ENCODE data around the gene BICC1. TPM values are rescaled to one million over a fixed set of nuclear protein-coding genes. Genes with fewer than 3 reads are reported as not detected.

The BICC1 gene
- total and polyA plus RNA-seq, 2 of the 8 experiments (the other 6 are each of a cell fraction or from before 2014, with no cell fraction given) = 0.20 to 0.73 TPM

- TF ChIP-seq ZNF274 (IDR thresholded peaks at IDR 0.05; ENCODE audit: borderline replicate concordance, extremely low read depth, low read length) (no peak), SRF (IDR thresholded peaks at IDR 0.05; ENCODE audit: low read depth, low read length) (no peak), PHF8 (conservative IDR thresholded peaks at IDR 0.05; ENCODE audit: low read depth, low read length) (no peak), TBP (IDR thresholded peaks at IDR 0.05; ENCODE audit: low read depth, low read length) (no peak), FOSL1 (IDR thresholded peaks at IDR 0.05; ENCODE audit: insufficient read depth, low read depth, low read length) (no peak), YY1 (IDR thresholded peaks at IDR 0.05; ENCODE audit: low read depth, low read length) (no peak), RAD21 (IDR thresholded peaks at IDR 0.05 in 1 of 2, conservative IDR thresholded peaks at IDR 0.05 in 1 of 2; ENCODE audit: low read depth in 2 of 2, low read length in 2 of 2) (no peak), RXRA (IDR thresholded peaks at IDR 0.05; ENCODE audit: insufficient read depth, low read depth, low read length) (no peak), GTF2F1 (IDR thresholded peaks at IDR 0.05; ENCODE audit: borderline replicate concordance, low read depth, low read length) (no peak), TAF7 (optimal IDR thresholded peaks at IDR 0.05; ENCODE audit: borderline replicate concordance, low read depth, low read length) (no peak), CBX5 (IDR thresholded peaks at IDR 0.05; ENCODE audit: low read depth, low read length) (no peak)
Observed at GRCh38 chr10:58698777-58699356, 186.2 kb downstream of the BICC1 start (continued).
